HepG2 (cell line): Measurements from ENCODE around the gene TMEM38A. TPM values are rescaled to one million over a fixed set of nuclear protein-coding genes. Genes with fewer than 3 reads are reported as not detected.

Experiments used
- ATAC-seq: fragments of 200-7000 bp; cut with Tn5 transposase; 3 replicates; pipeline ENCODE4 v1.9.1; 2020; ENCODE audit warnings: mild to moderate bottlenecking, moderate library complexity
- BruUV-seq: library from RNA; stranded (reverse); fragments of 400-500 nt; replicated peaks from 2 replicates; lab custom pipeline; 2021; lab: Mats Ljungman, UMichigan
- CTCF ChIA-PET: fragments of 300-600 bp; formaldehyde crosslinking; extraction: SDS; loops from one replicate; lab custom pipeline; 2021; ENCODE audit warnings: low total read pairs, inconsistent platforms, low intra/inter-chr PET ratio; lab: Yijun Ruan, JAX
- POLR2A ChIA-PET: fragments of 350-600 bp; sonication (Branson Sonifier 250); formaldehyde crosslinking; loops from one replicate; lab custom pipeline; 2020; ENCODE audit warnings: antibody characterized with exemption, inconsistent platforms; lab: Yijun Ruan, JAX
- DNase-seq: peaks from one replicate; pipeline ENCODE4 v3.0.0-alpha.2; 2015; ENCODE audit warnings: low spot score
- FAIRE-seq: peaks from 3 replicates; lab custom pipeline; 2011; peaks lifted over from hg19 to GRCh38; lab: Jason Lieb, UNC
- H2AFZ ChIP-seq: one replicate; pipeline ENCODE4 v1.6.1; 2011; ENCODE audit warnings: low read length, inconsistent platforms
- H3K27ac ChIP-seq: fragments of 300-600 bp; 3 replicates; pipeline ENCODE4 v1.8.0; 2011; ENCODE audit warnings: mixed run types, mild to moderate bottlenecking, mixed read lengths, low read length, inconsistent platforms; ENCODE audit not compliant: insufficient read depth; ENCODE audit errors: extremely low read length
- H3K27me3 ChIP-seq, 2 experiments: fragments of 200-600 bp in 1 of 2; 2 replicates in 1 of 2; 3 replicates in 1 of 2; pipeline versions ENCODE4 v1.6.0 to v1.8.0; 2011; ENCODE audit warnings: low read length in 2 of 2, mild to moderate bottlenecking in 2 of 2, moderate library complexity in 2 of 2, inconsistent platforms in 1 of 2; ENCODE audit not compliant: insufficient read depth in 2 of 2, control insufficient read depth in 1 of 2
- H3K36me3 ChIP-seq, 2 experiments: fragments of 200-600 bp in 1 of 2; replicated peaks in 1 of 2; 2 replicates in 1 of 2; 3 replicates in 1 of 2; pipeline versions ENCODE4 v1.5.1 to v1.8.0; 2011; ENCODE audit warnings: low read length in 2 of 2, inconsistent platforms in 1 of 2; ENCODE audit not compliant: insufficient read depth in 2 of 2, control insufficient read depth in 1 of 2
- H3K4me1 ChIP-seq: 2 replicates; pipeline ENCODE4 v1.5.1; 2012; ENCODE audit warnings: low read length, inconsistent platforms; ENCODE audit not compliant: insufficient read depth
- H3K4me2 ChIP-seq: 2 replicates; pipeline ENCODE4 v1.6.0; 2011; ENCODE audit warnings: low read depth, low read length, inconsistent platforms
- H3K4me3 ChIP-seq, 3 experiments: fragments of 200-600 bp in 1 of 3; sonication (generic), shearing (Covaris generic) in 1 of 3; replicated peaks in 1 of 3; 2 replicates each; pipeline ENCODE4 v1.5.1; 2011 to 2016; ENCODE audit warnings: low read length in 3 of 3, inconsistent platforms in 2 of 3, low read depth in 2 of 3, mild to moderate bottlenecking in 2 of 3, control low read depth in 1 of 3, mixed read lengths in 1 of 3; ENCODE audit not compliant: insufficient read depth in 1 of 3
- H3K79me2 ChIP-seq: one replicate; pipeline ENCODE4 v1.6.1; 2011; ENCODE audit warnings: low read length, inconsistent platforms; ENCODE audit not compliant: insufficient read depth
- H3K9ac ChIP-seq: 2 replicates; pipeline ENCODE4 v1.6.0; 2011; ENCODE audit warnings: mild to moderate bottlenecking, low read depth, low read length, inconsistent platforms; ENCODE audit not compliant: insufficient read depth
- H3K9me3 ChIP-seq: 2 replicates; pipeline ENCODE4 v1.5.1; 2012; ENCODE audit warnings: mild to moderate bottlenecking, low read length
- H4K20me1 ChIP-seq: 2 replicates; pipeline ENCODE4 v1.6.0; 2011; ENCODE audit warnings: inconsistent platforms, mild to moderate bottlenecking, low read length, moderate library complexity; ENCODE audit not compliant: insufficient read depth
- IKZF4 ChIP-seq: sonication (generic); formaldehyde crosslinking; IDR thresholded peaks from 2 replicates; pipeline ENCODE4 v1.5.1; 2020; ENCODE audit warnings: borderline replicate concordance, mild to moderate bottlenecking, low read depth, missing genetic modification reagents; ENCODE audit errors: not compliant biosample characterization
- MEF2D ChIP-seq: sonication (generic); formaldehyde crosslinking; IDR thresholded peaks from 2 replicates; pipeline ENCODE4 v1.5.1; 2020; ENCODE audit warnings: mild to moderate bottlenecking, missing genetic modification reagents
- MIER3 ChIP-seq: IDR thresholded peaks from 2 replicates; pipeline ENCODE4 v1.6.1; 2016; ENCODE audit warnings: missing compliant biosample characterization, borderline replicate concordance
- NFATC3 ChIP-seq: sonication (generic); formaldehyde crosslinking; IDR thresholded peaks from 2 replicates; pipeline ENCODE4 v1.5.1; 2020; ENCODE audit warnings: mild to moderate bottlenecking, missing genetic modification reagents
- NR2F6 ChIP-seq, 2 experiments: IDR thresholded peaks; 2 replicates each; pipeline ENCODE4 v1.6.1; 2016; ENCODE audit warnings: antibody characterized with exemption in 1 of 2, mild to moderate bottlenecking in 1 of 2
- SMAD1 ChIP-seq: sonication (generic); formaldehyde crosslinking; IDR thresholded peaks from 2 replicates; pipeline ENCODE4 v1.4.0; 2020; ENCODE audit warnings: missing genetic modification reagents, low read depth, mild to moderate bottlenecking, borderline replicate concordance
- ZNF431 ChIP-seq: sonication (generic); formaldehyde crosslinking; IDR thresholded peaks from 2 replicates; pipeline ENCODE4 v1.9.0; 2022; ENCODE audit warnings: missing genetic modification reagents, low read depth, mild to moderate bottlenecking, borderline replicate concordance
- ZNF7 ChIP-seq: IDR thresholded peaks from 2 replicates; pipeline ENCODE4 v1.6.1; 2016; ENCODE audit warnings: missing biosample characterization, missing genetic modification reagents
- ZSCAN21 ChIP-seq: sonication (generic); formaldehyde crosslinking; IDR thresholded peaks from 2 replicates; pipeline ENCODE4 v1.8.0; 2022; ENCODE audit warnings: mild to moderate bottlenecking, missing genetic modification reagents, moderate library complexity, borderline replicate concordance
- WGBS: methylation state at CpG from one replicate; pipeline ENCODE4 v1.1.6; 2017; ENCODE audit warnings: low lambda C conversion rate; 5-methylcytosine and 5-hydroxymethylcytosine counted together
- in situ Hi-C: cut with HindIII; loops from 2 replicates; pipeline ENCODE4 v1.10.0; 2017; ENCODE audit warnings: low pct_unique_long_range_greater_than_20kb; ENCODE audit not compliant: extremely low pct_ligation_motif_present
- intact Hi-C: fragments of 100-400 bp; cut with micrococcal nuclease; formaldehyde crosslinking; loops from one replicate; pipeline ENCODE4 v1.10.0; 2022; ENCODE audit not compliant: unreplicated experiment
- polyA plus RNA-seq, 8 experiments: library from polyadenylated mRNA; depleted of rRNA in 3 of 8; stranded (reverse) in 7 of 8; unstranded in 1 of 8; fragments of >200 nt; fragmentation: Illumina TruSeq in 4 of 8; extraction: Trizol in 4 of 8; gene quantifications; 2 replicates each; pipeline versions ENCODE4 v1.2.1 to v1.2.3, GENCODE V29; 2011 to 2016; ENCODE audit warnings: low read depth in 4 of 8, missing spikeins in 1 of 8, mixed read lengths in 1 of 8; ENCODE audit not compliant: insufficient read depth in 1 of 8
- total RNA-seq, 5 experiments: library from RNA; depleted of rRNA; stranded (reverse); fragments of >200 nt; fragmentation: Illumina TruSeq; extraction: Trizol; gene quantifications; 2 replicates each; pipeline ENCODE4 v1.2.3, GENCODE V29; 2016; ENCODE audit warnings: low read depth in 1 of 5
- TF ChIP-seq, protein P1 (sequence below): sonication (generic); formaldehyde crosslinking; IDR thresholded peaks from 2 replicates; pipeline ENCODE4 v1.4.0; 2020; ENCODE audit warnings: missing genetic modification reagents

TMEM38A gene
- total and polyA plus RNA-seq, 2 of the 13 experiments (the other 11 are each of a cell fraction or from before 2014, with no cell fraction given) = 4.8 to 6.8 TPM

GRCh38 chr19:16631465-16631864 lies 29.5 kb upstream of the TMEM38A start:
- no peaks in the 10 kb centered on the region; a peak in 1 of 5 replicates for H3K27me3 ChIP-seq
- no peak overlapping the region for H3K9ac ChIP-seq
- H3K9me3 ChIP-seq = no peaks in the 10 kb centered on the region
- intact Hi-C loops = no loop called here
- ATAC-seq = no peak
- peak overlapping the region; percentile 12 for H3K27ac ChIP-seq
- no peak overlapping the region for H3K4me2 ChIP-seq
- 85% methylated on average over 6 of the region's 6 CpGs for WGBS
- peak; percentile 24 for DNase-seq
- peaks cover 28% of the 10 kb centered on the region for H3K4me1 ChIP-seq
- peaks cover 4 to 20% of the 10 kb centered on the region in 2 experiments; a peak in 3 of 5 replicates for H3K36me3 ChIP-seq
- H2AFZ ChIP-seq = no peak overlapping the region
- H3K79me2 ChIP-seq = peaks cover 16% of the 10 kb centered on the region
- peaks cover 2% of the 10 kb centered on the region for H4K20me1 ChIP-seq
- ChIA-PET CTCF (no interaction called here), POLR2A (interaction anchor here (1.6 kb wide), 1 partner anchor 29 kb away, joined by 4 read pairs; the partner anchor contains the start of gene SMIM7)
- no peak for FAIRE-seq
- in situ Hi-C loops = no loop called here
- BruUV-seq = no TSS peak
- TF ChIP-seq IKZF4 (CRISPR knock-in tag) (no peak), MEF2D (CRISPR knock-in tag) (no peak), ZNF431 (CRISPR knock-in tag) (no peak), NFATC3 (CRISPR knock-in tag) (no peak), NR2F6 (IDR thresholded peaks at IDR 0.05) (peak; percentile 49; the same call in 1 of the 2 replicates), NR2F6 (CRISPR knock-in tag; IDR thresholded peaks at IDR 0.05) (no peak), ZNF7 (CRISPR knock-in tag) (no peak), MIER3 (CRISPR knock-in tag) (no peak), SMAD1 (no peak), ZSCAN21 (no peak)
- TF ChIP-seq, protein P1, sequence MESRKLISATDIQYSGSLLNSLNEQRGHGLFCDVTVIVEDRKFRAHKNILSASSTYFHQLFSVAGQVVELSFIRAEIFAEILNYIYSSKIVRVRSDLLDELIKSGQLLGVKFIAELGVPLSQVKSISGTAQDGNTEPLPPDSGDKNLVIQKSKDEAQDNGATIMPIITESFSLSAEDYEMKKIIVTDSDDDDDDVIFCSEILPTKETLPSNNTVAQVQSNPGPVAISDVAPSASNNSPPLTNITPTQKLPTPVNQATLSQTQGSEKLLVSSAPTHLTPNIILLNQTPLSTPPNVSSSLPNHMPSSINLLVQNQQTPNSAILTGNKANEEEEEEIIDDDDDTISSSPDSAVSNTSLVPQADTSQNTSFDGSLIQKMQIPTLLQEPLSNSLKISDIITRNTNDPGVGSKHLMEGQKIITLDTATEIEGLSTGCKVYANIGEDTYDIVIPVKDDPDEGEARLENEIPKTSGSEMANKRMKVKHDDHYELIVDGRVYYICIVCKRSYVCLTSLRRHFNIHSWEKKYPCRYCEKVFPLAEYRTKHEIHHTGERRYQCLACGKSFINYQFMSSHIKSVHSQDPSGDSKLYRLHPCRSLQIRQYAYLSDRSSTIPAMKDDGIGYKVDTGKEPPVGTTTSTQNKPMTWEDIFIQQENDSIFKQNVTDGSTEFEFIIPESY (CRISPR knock-in tag) = peak; percentile 56
- H3K4me3 ChIP-seq = no peak overlapping the region
